ENCODE results near the gene OR2D2. TPM values are rescaled to one million over a fixed set of nuclear protein-coding genes. Genes with fewer than 3 reads are reported as not detected.

OR2D2 gene
- polyA plus RNA-seq, 2 of the 4 experiments (the other 2 are of a cell fraction) = not detected

DNA sequence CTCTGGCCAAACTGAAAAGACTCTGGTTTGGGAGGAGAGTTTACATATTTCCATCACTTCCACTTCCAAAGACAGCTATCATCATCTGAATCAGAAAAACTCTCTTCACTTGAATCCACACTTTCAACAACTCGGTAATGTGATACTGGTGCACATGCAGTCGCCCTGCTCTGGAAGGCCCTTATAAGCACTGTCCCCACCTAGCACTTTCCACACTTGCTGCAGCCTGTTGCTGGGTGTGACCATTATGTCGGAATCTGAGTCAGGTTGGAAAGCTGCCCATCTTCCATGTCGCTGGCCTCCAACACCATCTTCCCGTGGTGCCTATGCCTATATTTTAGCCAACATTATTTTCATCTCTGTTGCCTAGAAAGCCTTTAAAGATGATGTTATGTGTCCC is 47.9 kb downstream of the OR2D2 start (continued):
- TF ChIP-seq, protein P1, sequence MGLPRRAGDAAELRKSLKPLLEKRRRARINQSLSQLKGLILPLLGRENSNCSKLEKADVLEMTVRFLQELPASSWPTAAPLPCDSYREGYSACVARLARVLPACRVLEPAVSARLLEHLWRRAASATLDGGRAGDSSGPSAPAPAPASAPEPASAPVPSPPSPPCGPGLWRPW (IDR thresholded peaks at IDR 0.05) = no peak
- no peak for TF ChIP-seq HOXB13 (CRISPR knock-in tag; IDR thresholded peaks at IDR 0.05; ENCODE audit: low read depth)
- no peak for TF ChIP-seq FOSB (CRISPR knock-in tag; IDR thresholded peaks at IDR 0.05)
- no peak for TF ChIP-seq CBX8 (IDR thresholded peaks at IDR 0.05)
- TF ChIP-seq FOSL2 (IDR thresholded peaks at IDR 0.05) = no peak
- TF ChIP-seq FOSL2 (CRISPR knock-in tag; IDR thresholded peaks at IDR 0.05) = no peak
- TF ChIP-seq, protein P2, sequence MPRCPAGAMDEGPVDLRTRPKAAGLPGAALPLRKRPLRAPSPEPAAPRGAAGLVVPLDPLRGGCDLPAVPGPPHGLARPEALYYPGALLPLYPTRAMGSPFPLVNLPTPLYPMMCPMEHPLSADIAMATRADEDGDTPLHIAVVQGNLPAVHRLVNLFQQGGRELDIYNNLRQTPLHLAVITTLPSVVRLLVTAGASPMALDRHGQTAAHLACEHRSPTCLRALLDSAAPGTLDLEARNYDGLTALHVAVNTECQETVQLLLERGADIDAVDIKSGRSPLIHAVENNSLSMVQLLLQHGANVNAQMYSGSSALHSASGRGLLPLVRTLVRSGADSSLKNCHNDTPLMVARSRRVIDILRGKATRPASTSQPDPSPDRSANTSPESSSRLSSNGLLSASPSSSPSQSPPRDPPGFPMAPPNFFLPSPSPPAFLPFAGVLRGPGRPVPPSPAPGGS (IDR thresholded peaks at IDR 0.05) = no peak
- TF ChIP-seq MAFK (IDR thresholded peaks at IDR 0.05; ENCODE audit: partially characterized antibody) = no peak
- TF ChIP-seq, protein P3, sequence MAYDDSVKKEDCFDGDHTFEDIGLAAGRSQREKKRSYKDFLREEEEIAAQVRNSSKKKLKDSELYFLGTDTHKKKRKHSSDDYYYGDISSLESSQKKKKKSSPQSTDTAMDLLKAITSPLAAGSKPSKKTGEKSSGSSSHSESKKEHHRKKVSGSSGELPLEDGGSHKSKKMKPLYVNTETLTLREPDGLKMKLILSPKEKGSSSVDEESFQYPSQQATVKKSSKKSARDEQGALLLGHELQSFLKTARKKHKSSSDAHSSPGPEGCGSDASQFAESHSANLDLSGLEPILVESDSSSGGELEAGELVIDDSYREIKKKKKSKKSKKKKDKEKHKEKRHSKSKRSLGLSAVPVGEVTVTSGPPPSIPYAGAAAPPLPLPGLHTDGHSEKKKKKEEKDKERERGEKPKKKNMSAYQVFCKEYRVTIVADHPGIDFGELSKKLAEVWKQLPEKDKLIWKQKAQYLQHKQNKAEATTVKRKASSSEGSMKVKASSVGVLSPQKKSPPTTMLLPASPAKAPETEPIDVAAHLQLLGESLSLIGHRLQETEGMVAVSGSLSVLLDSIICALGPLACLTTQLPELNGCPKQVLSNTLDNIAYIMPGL (CRISPR knock-in tag; IDR thresholded peaks at IDR 0.05; ENCODE audit: borderline replicate concordance) = no peak
- TF ChIP-seq GATA3 (IDR thresholded peaks at IDR 0.05; ENCODE audit: borderline replicate concordance) = no peak

DNA sequence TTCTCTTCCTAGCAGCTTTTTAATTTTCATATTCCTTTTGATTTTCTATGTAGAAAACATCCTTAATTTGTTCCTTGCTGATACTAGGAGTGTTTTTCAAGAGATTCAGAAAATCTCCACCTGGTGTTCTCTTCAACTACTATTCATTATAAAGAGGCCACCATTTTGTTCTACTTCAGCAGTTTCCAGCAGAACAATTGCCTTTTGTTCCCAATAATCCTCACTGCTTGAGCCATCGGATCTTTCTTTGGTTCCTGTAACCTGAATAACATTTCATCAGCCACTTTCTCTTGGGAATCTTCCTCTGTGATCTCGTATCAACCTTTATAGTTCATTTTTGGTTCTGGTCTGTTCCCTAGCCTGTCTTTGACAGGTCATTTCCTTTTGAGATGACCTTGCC is 48.6 kb downstream of the OR2D2 start:
- Histone ChIP-seq H3K27ac (no peak overlapping the region), H3K4me2 (no peak overlapping the region), H3K4me1 (no peaks in the 10 kb centered on the region), H3K9me3 (no peaks in the 10 kb centered on the region), H3K4me3 (no peak overlapping the region)
- no peak for TF ChIP-seq TFCP2L1 (CRISPR knock-in tag; IDR thresholded peaks at IDR 0.05)
- no peak for TF ChIP-seq HEYL (CRISPR knock-in tag; IDR thresholded peaks at IDR 0.05)
- TF ChIP-seq, protein P4, sequence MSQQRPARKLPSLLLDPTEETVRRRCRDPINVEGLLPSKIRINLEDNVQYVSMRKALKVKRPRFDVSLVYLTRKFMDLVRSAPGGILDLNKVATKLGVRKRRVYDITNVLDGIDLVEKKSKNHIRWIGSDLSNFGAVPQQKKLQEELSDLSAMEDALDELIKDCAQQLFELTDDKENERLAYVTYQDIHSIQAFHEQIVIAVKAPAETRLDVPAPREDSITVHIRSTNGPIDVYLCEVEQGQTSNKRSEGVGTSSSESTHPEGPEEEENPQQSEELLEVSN (IDR thresholded peaks at IDR 0.05; ENCODE audit: borderline replicate concordance, low read depth) = no peak
- no peak for TF ChIP-seq BHLHE40 (IDR thresholded peaks at IDR 0.05; ENCODE audit: low read depth, low read length)
- TF ChIP-seq EHF (CRISPR knock-in tag; IDR thresholded peaks at IDR 0.05) = no peak
- TF ChIP-seq, protein P3 (CRISPR knock-in tag; IDR thresholded peaks at IDR 0.05; ENCODE audit: borderline replicate concordance) = no peak
- TF ChIP-seq CEBPB (IDR thresholded peaks at IDR 0.05) = no peak
- TF ChIP-seq, protein P2 (IDR thresholded peaks at IDR 0.05) = no peak
- TF ChIP-seq ZNF302 (CRISPR knock-in tag; IDR thresholded peaks at IDR 0.05) = no peak
- TF ChIP-seq ZC3H11A (IDR thresholded peaks at IDR 0.05) = no peak
- TF ChIP-seq HOXB13 (CRISPR knock-in tag; IDR thresholded peaks at IDR 0.05; ENCODE audit: low read depth) = no peak
- TF ChIP-seq CBX2 (IDR thresholded peaks at IDR 0.05; ENCODE audit: borderline replicate concordance, low read depth) = no peak
- TF ChIP-seq RFX5 (IDR thresholded peaks at IDR 0.05) = no peak
- no peak for TF ChIP-seq JUNB (IDR thresholded peaks at IDR 0.05)
- TF ChIP-seq JUN (IDR thresholded peaks at IDR 0.05) = no peak
- no peak for TF ChIP-seq HOXB5 (CRISPR knock-in tag; IDR thresholded peaks at IDR 0.05)
- no peak for TF ChIP-seq ZSCAN20 (CRISPR knock-in tag; IDR thresholded peaks at IDR 0.05)
- TF ChIP-seq FOSB (CRISPR knock-in tag; IDR thresholded peaks at IDR 0.05) = no peak
- POLR2A ChIA-PET = no interaction called here
- WGBS (ENCODE audit: missing lambda C conversion rate) = 3% methylated on average over 2 of the region's 2 CpGs
- ATAC-seq = no peak
- no peak for DNase-seq (ENCODE audit: low read depth in 1 of 2, low spot score in 1 of 2)
- FAIRE-seq = no peak
- CTCF ChIA-PET = no interaction called here
